NCI-H526 (cell line): ENCODE data around the gene FBLN2.
A peak's percentile ranks its signal among the peaks of the same experiment; 100 is the strongest.
"Not testable (repeated sequence)": the region's sequence is repeated elsewhere in the genome, so short reads cannot be mapped to it uniquely, and the experiment has no call there.

Experiments
- DNase-seq, 2 experiments: peaks; one replicate each; lab custom pipeline; 2025; lab: John Stamatoyannopoulos, UW

The FBLN2 gene

DNA sequence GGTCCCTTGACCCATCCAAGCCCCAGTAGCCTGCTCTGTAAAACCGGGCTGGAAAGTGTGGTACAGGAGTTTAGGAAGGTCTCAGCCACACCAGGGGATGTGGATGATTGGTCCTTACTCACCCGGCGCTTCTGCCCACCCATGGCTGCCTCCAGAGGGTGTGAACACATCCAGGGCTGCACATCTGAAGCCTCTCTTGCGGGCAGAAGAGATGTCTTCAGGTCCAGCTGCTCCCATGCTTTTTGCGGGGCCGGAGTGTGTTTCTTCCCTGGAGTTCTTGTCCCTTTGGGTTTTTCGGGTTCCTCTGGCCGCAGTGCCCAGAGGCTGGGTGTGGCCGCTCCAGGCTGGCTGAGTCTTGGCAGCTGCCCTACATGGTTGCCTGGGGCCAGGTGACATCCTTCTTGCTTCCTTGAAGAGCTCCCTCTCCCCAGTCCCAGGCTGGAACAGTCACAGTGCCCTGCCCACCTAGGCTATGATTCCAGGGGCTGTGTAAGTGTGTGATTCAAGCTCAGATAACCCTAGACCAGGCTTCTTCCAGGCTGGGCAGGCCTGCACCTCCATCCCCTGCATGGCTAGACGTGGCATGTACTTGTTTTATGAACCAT is 34.9 kb upstream of the FBLN2 start:
- DNase-seq = no peak

DNA sequence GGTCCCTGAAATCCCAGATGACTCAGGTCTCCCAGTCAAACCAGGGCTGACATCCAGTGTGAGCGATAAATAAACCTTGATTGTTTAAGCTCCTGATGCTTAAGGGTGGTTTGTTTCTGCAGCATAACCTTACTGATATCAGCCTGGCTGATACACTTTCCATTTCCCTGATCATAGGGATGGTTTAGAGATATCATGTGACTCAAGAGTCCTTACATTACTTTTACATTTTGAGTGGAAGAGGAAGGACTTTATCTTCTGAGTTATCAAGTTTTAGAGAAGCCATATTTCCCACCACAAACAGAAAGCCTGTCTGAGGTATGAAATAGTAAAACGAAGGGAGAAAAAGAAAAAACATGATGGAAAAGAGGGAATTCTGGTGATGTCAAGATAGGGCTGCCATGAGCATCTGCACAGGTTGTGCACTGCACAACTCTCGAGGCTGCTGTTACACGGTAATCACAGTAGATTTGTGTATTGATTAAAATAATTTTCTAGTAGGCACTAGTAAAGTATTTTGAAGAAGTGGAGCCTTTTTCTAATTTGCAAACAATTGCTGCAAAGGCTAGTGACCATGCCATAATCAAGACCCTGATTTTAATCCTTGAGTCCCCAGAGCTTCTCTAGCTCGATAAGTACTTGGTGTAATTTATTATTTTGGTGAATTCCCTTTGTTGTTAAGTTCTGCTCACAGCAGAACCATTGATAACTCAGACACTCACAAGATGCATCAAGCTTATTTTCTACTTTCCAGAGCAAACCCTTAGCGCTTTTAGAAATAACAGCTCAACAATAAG is 34.1 kb upstream of the FBLN2 start:
- no peak for DNase-seq

DNA sequence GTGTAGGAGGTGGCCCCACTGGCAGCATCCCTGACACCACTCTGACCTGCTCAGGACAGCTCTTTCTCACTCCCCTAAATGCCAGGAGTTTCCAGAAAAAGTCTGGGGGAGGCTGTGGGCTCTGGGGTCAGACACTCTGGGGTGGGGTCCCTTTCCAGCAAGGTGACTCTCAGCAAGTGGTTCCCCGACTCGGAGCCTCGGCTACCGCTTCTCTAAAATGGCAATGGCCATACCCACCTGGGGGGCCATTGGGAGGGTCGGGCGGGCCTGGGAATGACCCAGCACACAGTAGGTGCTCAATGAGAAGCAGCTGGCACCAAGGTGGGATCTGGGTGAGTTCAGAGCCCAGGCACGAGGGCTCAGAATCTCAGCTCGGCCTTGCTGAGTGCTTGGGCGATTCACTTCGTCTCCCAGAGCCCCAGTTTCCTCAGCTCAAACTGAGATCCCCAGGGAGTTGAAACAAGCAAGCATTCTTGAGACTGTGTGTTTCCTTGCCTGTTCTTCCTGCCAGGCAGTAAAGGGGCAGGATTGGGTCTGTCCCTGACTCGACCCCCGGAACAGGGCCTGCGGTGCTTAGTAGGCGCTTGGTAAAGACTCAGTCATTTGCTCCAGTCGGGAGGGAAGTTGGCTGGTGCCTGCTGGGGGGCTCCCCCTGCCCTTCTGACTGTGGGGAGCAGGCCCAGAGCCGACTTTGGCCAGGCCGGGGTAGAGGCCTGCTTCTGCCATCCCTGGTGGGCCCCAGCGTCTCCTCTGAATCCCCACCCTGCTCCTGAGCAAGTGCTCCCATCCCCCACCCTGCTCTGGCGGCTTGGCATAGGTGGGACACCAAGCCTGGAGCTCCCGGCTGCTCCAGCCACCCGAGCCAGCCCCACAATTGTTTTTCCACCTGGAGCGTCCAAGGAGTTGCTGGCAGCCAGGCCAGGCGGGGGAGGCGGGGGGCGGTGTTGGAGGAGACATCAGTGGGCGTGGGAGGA is 32.9 kb upstream of the FBLN2 start:
- no peak for DNase-seq

DNA sequence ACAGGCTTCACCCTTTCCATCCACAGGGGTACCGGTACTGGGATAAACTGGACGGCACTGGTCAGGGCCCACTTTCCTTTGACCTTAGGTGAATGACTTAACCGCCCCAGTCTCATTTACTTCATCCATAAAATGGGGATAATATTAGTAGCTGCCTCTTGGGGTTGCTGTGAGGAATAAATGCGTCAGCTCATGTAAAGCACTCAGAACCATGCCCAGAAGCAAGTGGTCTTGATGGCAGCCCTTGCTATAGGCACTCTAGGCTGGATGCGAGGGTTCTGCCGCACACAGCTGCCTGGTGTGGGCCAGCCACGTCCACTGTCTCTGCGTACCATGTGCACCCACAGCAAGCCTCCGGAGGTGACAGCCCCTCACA is 32.2 kb upstream of the FBLN2 start:
- DNase-seq = no peak

DNA sequence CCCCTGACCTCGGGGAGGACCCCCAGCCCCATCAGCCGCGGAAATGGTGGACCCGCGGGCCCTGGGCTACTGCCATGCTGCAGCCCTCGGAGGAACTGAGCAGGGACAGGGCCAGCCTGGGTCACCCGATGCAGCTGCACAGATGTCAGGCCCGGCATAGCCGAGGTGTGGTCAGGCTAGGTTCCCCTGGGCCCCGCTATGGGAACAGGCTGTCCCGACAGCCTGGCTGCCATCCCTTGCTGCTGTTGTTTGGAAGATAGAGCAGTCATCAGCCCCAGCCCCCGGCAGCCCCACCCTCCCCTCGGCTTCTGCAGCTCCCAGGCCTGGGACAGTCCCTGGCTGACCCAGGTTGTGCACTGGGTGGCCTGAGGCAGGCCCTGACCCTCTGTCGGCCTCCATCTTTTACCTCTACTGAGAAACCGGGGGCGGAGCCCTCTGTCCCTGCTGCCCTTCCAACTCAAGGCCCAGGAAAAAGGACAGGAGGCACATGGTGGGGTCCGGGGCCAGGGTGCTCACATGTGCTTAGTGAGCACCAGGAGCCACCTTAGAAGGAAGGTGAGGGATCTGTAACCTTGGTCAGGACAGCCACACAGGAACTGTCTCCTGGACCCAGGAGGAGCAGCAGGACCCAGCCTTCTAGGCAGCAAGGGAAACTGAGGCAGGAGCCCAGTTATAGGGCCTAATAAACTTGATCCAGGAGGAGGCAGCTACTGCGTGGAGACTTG is 31.5 kb upstream of the FBLN2 start:
- DNase-seq = no peak

DNA sequence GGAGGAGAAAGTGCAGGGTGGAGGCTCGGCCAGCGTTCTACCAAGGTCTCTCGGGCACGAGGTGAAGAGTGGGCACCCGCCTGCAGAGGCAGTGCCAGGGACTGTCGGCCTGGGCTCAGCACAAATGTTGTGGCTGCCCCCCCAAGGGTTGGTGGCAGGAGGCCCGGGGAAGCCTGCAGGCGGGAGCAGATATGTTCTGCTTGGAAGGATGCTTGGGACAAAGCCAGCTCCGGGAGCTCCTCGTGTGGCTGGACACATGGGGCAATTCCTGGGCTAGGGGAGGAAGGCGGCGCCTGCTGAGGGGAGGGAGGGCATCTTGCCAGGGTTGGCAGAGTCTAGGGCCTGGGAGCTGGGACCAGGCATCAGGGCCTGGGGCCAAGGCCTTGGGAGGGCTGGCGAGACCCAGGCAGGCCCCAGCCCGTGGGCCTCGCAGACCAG is 30.4 kb upstream of the FBLN2 start:
- DNase-seq = no peak

DNA sequence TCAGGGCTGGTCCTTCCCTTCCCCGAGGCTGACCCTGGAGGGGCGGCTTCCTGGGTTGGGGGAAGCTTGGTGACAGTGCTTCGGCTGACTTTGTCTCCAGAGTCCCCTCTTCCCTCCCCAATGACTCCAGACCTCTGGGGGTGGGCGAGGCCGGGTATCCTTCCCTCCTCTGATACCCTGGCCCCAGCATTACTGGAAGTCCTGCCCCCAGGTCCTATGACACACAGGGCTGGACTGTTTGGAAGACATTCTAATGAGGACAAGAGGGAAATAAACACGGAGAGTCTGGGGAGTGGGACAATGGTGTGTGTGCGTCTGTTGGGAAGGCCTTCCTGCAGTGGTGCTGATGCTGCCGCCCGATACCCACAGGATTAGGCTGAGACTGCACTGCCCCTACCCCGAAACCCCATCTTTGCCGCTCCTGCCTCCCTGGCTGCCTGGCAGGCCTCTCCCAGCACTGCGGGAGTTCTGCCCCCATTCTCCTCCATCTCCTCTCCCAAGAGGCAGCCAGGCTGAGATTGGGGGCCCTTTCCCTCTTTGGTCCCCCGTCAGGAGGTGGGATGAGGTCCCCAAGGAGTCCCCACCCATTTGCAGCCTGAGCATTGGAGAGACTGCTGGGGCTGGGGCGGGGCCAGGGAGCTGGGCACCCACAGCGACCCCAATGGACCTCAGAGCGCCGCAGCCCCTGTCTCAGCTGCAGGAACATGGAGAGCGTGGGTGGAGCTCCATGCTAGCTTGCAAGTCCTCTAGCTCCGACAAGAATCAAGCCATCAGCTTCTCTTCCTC is 29.7 kb upstream of the FBLN2 start:
- no peak for DNase-seq

DNA sequence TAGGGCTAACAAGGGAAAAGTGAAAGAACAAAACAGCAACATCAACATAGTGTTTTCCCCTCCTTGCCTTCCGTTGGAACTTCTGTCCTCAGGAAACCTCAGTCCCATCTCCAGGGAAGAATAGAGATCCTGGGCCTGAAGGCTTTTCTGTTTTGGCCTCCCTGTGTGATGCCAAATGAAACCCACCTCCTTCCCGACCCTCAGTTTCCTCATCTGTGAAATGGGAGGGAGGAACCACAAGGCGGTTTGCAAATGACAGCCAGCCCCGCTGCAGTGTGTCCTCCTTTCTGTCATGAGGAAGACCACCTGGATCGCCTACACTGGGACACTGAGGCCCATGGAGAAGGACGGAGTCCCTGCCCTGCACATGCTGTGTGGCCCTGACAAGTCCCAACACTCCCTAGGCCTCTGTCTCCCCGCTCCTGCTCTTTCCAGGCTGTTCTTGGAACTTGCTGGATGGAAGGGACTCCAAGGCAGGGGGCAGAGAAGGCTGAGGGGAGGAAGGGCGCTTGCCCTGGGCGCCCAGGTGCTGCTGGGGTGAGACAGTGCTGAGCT is 28.5 kb upstream of the FBLN2 start:
- no peak for DNase-seq

DNA sequence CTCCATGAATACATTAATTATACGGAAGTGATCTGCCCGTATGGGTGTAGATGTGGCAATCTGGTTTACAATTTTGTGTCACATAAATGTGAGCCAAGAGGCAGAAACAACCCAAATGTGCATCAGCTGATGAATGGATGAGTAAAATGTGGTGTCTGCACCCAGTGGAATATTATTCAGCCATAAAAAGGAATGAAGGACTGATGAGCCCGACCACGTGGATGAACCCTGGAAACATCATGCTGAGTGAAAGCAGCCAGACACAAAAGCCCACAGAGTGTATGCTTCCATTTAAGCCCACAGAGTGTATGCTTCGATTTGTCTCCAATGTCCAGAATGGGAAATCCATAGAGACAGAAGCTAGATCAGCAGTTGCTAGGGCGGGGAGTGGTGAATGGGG is 27.6 kb upstream of the FBLN2 start:
- no peak for DNase-seq

DNA sequence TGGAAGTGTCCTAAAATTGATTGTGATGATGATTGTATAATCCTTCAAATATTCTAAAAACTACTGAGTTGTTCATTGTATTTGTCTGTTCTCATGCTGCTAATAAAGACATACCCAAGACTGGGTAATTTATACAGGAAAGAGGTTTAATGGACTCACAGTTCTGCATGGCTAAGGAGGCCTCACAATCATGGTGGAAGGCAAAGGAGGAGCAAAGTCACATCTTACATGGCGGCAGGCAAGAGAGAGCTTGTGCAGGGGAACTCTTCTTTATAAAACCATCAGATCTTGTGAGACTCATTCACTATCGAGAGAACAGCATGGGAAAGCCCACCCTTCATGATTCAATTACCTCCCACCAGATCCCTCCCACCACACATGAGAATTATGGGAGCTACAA is 27.2 kb upstream of the FBLN2 start:
- not testable (repeated sequence) for DNase-seq

DNA sequence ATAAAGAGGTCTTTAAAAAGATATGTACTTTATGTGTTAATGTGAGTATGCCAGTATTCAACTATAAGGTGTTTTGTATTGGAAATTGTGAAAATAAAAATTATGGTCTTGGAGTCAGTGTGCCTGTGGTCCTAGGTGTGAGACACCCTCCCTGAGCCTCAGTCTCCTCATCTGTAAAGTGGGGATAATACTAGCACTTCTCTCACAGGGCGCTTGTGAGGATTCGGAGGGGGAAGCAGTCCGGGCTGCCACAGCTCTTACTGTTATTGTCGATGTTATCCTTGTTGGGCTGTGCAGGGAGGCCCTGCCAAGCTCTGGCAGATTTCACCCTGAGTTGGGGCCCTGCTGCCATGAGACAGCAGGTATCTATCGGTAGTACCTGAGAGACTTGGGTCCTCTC is 26.7 kb upstream of the FBLN2 start:
- no peak for DNase-seq

DNA sequence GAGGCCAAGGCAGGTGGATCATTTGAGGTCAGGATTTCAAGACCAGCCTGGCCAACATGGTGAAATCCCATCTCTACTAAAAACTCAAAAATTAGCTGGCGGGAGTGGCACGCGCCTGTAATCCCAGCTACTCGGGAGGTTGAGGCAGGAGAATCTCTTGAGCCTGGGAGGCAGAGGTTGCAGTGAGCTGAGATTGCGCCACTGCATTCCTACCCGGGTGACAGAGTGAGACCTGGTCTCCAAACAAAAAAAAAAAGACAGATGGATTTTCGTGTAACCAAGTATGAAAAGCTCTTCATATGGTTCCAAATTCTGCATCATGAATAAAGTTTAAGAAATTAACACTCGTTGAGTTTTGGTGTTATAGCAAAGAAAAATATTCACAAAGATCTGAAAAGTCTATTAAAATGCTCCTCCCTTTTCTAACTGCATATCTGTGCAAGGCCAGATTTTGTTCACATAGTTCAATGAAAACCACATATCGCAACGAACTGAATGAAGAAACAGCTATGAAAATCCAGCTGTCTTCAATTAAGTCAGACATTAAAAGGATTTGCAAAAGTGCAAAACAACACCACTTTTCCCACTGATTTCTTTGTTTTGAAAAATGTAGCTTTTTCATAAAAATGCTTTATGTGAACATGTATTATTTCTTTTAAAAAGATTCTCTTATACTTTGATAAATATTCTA is 23.8 kb upstream of the FBLN2 start:
- DNase-seq = no peak

DNA sequence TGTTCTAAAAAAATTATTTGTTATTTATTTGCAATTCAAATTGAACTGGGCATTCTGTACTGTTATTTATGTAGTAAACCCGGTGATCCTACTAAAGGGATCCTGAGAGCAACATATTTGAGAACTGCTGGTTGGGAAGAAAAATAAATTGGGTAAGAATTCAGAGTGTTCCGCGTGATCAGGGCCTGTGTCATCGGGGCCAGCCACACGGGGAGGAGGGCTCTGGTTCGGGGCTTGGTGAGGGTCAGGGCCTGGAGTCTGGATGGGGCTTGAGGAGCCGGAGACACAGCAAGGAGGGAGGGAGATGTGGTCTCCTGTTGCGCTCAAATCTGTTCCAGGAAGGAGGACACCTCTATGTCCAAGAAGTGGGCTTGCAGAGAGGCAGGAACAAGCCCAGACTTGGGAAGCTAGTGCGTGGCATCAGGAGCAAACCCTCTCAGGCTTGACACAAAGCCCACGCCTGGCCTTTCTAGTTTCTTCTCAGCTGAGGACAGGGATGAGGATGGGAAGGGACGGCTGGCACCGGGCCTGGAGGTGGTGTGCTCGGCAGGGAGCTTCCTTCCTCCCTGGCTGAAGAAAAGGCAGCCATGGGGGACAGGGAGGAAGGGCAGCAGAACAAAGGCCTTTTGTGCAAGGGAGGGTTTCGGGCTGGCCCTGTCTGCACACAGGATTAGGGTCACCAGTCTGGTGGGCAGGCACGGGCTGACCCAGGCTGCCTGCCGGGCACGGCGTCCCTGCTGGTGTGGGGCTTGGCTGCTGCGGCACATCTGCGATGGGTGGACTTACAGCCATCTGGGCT is 22.9 kb upstream of the FBLN2 start:
- DNase-seq = peak in 1 of 2 experiments; percentile 42

DNA sequence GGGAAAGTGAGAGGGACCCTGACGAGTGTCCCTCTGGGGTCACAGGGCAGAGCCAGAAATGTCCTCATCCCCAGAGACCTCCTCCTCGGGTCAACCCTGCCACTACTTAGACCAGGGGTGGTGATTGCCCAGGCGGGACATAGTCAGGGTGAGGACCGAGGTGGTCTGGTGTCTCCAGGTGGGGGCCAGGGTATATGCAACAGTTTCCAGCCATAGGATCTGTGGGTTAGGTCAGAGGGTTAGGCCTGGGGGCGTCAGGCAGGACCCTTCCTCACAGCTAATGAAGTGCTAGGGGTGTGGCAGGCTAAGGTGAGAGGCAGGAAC is 22.3 kb upstream of the FBLN2 start:
- DNase-seq = no peak

DNA sequence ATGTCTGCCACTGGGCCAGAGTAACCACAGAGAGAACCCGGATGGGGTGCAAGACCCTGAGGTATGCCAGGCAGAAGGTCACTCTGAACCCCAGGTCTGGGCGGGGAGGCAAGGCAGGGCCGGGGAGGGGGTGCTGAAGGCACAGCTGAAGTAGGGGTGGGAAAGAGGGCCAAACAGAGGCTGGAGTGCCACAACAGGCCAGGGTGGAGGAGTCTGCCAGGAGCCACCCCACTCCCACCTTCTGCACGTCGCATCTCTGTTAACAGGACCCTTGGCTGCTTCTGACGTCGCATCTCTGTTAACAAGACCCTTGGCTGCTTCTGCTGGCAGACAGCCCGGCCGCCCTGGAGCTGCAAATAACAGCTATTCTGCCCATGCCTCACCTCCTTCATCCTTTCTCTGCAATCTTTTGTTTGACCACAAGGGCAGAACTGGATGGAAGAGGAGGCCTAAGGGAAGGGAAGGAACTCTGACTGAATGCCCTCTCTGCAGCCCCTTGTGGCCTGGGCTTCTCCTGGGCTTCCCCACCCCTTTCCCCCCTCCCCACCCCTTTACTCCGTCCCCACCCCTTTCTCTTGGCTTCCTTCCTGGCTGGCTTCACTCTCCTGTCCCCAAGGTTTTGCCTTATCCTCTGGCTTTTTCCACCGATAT is 20.6 kb upstream of the FBLN2 start:
- DNase-seq = peak in 1 of 2 experiments; percentile 25

DNA sequence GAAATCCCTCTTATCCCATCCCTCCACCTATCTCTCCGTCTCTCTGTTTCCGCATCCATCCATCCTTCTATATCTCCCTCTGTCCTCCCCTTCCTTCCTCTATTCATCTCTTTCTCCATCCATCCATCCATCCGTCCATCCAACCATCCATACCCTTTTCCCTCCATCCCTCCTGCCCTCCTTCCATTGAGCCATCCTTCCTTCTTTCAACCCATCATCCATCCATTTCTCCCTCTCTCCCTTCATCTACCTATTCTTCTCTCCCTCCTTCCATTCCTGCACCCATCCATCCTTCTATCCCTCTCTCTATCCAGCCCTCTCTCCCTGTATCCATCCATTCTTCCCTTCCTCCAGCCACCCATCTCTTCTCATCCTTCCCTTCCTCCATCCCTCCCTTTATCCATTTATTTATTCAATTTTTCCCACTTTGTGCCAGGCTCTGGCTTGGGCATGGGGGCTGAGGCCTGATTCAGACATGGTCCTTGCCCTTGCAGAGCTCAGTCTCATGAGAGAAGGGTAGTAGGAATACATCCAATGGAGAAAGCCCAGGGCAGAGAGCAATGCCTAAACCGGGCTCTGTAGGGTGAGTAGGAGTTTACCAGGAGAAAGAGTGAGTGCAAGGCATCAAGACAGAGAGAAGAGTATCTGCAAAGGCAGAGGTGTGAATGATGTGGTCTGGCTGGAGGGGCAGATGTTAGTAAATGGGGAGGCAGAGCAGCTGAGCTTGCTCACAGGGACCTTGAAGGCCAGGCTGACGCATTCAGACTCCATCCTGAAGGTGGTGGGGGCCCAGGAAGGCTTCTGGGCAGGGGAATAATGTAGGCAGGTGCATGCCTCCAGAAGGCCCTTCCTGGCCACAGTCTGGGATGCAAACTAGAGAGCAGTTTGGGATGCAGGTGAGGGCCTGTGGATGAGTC is 19.5 kb upstream of the FBLN2 start:
- DNase-seq = no peak

DNA sequence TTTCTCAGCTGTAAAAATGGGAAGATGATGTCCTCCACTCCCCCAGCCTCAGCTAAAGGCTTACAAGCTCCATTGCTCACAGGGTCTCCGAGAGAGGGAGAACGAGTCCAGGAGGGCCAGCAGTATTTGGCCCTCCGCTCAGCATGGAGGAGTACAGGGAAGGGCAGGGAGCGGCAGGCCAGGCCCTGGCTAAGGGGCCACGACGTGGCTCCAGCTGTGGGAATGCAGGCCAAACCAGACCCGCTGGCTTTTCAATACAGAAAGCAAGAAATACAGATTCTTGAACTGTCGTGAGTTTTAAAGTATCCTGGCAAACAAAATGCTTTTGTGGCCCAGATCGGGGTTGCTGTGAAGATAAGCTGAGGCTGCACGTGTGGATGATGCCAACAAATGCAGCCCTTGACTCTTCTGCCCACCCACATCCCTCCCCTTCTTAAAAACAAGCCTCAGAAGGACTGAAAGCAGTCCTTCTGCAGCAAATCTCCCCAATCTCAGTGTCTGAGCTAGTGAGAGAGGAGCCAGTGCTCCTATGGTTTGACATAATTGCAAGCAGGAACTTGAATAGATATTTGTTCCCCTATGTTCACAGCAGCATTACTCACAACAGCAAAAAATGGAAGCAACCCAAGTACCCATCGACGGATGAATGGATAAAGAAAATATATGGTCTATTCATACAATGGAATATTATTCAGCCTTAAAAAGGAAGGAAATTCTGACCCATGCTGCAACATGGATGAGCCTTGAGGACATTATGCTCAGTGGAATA is 18.5 kb upstream of the FBLN2 start:
- no peak for DNase-seq
